Right atrium auricular region (tissue), 2 donors: ENCODE measurements around the gene SEMA4B. TPM values are rescaled to one million over a fixed set of nuclear protein-coding genes. Genes with fewer than 3 reads are reported as not detected.
"Not testable (repeated sequence)": the region's sequence is repeated elsewhere in the genome, so short reads cannot be mapped to it uniquely, and the experiment has no call there.

Experiments
- DNase-seq: peaks from one replicate; pipeline ENCODE4 v3.0.0-alpha.2; 2019; ENCODE audit warnings: low spot score
- H3K27ac ChIP-seq, 2 donors: fragments of 200-600 bp; sonication (generic); 1 replicate in 1 of 2; 2 replicates in 1 of 2; pipeline ENCODE4 v1.5.1; 2016 to 2019
- H3K27me3 ChIP-seq, 2 donors: fragments of 200-600 bp; sonication (generic); one replicate each; pipeline versions ENCODE4 v1.5.1 to v1.6.0; 2017 to 2019
- H3K36me3 ChIP-seq: fragments of 200-600 bp; sonication (generic); one replicate; pipeline ENCODE4 v1.5.1; 2016
- H3K4me1 ChIP-seq, 2 donors: fragments of 200-600 bp; sonication (generic); one replicate each; pipeline versions ENCODE4 v1.5.1 to v1.6.0; 2017 to 2019
- H3K4me3 ChIP-seq, 2 donors: fragments of 200-600 bp; sonication (generic); 1 replicate in 1 of 2; 2 replicates in 1 of 2; pipeline ENCODE4 v1.5.1; 2017 to 2019; ENCODE audit warnings: mild to moderate bottlenecking in 1 of 2, moderate library complexity in 1 of 2
- H3K9me3 ChIP-seq, 2 donors: fragments of 200-600 bp; sonication (generic); one replicate each; pipeline ENCODE4 v1.5.1; 2019
- CTCF ChIP-seq, 2 donors: fragments of 200-600 bp; sonication (generic); IDR thresholded peaks; one replicate each; pipeline ENCODE4 v1.5.1; 2019; ENCODE audit warnings: antibody characterized with exemption in 2 of 2
- total RNA-seq, 2 donors: library from RNA; depleted of rRNA; stranded (reverse); fragments of >200 nt; gene quantifications; one replicate each; pipeline ENCODE4 v1.1.0, GENCODE V29; 2016

The SEMA4B gene
- total RNA-seq, 2 donors from 2014 or later, result 22.1 to 31.6 TPM

- TF ChIP-seq CTCF (IDR thresholded peaks at IDR 0.05), result no peak
Measured at GRCh38 chr15:90184786-90185704, 16.1 kb upstream of the SEMA4B start.

GRCh38 chr15:90187257-90187868, 13.8 kb upstream of the SEMA4B start:
- no peak for DNase-seq
- H3K9me3 ChIP-seq, result no peaks in the 10 kb centered on the region
- peaks cover 0 to 38% of the 10 kb centered on the region in 2 donors for H3K4me1 ChIP-seq
- no peaks in the 10 kb centered on the region for H3K27me3 ChIP-seq
- no peaks in the 10 kb centered on the region for H3K36me3 ChIP-seq
- peak overlapping the region; percentile 13 to 40 for H3K27ac ChIP-seq
- no peak for TF ChIP-seq CTCF (IDR thresholded peaks at IDR 0.05)
- H3K4me3 ChIP-seq, result no peak overlapping the region

More at GRCh38 chr15:90184786-90185704, 16.1 kb upstream of the SEMA4B start:
- Histone ChIP-seq H3K4me3 (peak overlapping the region; percentile 66 to 73), H3K36me3 (no peaks in the 10 kb centered on the region), H3K9me3 (no peaks in the 10 kb centered on the region), H3K4me1 (peaks cover 0 to 23% of the 10 kb centered on the region in 2 donors), H3K27me3 (no peaks in the 10 kb centered on the region), H3K27ac (peak overlapping the region; percentile 93 to 94)
- no peak for DNase-seq

- H3K27ac ChIP-seq, H3K4me3 ChIP-seq, H3K9me3 ChIP-seq, H3K27me3 ChIP-seq, H3K36me3 ChIP-seq, DNase-seq: not testable (repeated sequence)
- H3K4me1 ChIP-seq, result peaks cover 0 to 45% of the 10 kb centered on the region in 2 donors
Measured at GRCh38 chr15:90188065-90188464, 13.1 kb upstream of the SEMA4B start.

- Histone ChIP-seq H3K4me3 (no peak overlapping the region), H3K9me3 (no peaks in the 10 kb centered on the region), H3K27me3 (no peaks in the 10 kb centered on the region), H3K4me1 (peaks cover 0 to 46% of the 10 kb centered on the region in 2 donors), H3K36me3 (no peaks in the 10 kb centered on the region), H3K27ac (peak overlapping the region in 1 of 2 donors; percentile 1)
- no peak for TF ChIP-seq CTCF (IDR thresholded peaks at IDR 0.05)
- no peak for DNase-seq
Measured at GRCh38 chr15:90188914-90189748, 12.0 kb upstream of the SEMA4B start.

- Histone ChIP-seq H3K4me1 (peaks cover 0 to 39% of the 10 kb centered on the region in 2 donors), H3K27ac (peak overlapping the region in 1 of 2 donors; percentile 7), H3K9me3 (no peaks in the 10 kb centered on the region), H3K4me3 (no peak overlapping the region), H3K27me3 (no peaks in the 10 kb centered on the region), H3K36me3 (no peaks in the 10 kb centered on the region)
- no peak for DNase-seq
- no peak for TF ChIP-seq CTCF (IDR thresholded peaks at IDR 0.05)
Measured at GRCh38 chr15:90189781-90190467, 11.2 kb upstream of the SEMA4B start.
